ENCODE measurements around the gene COBL. TPM values are rescaled to one million over a fixed set of nuclear protein-coding genes. Genes with fewer than 3 reads are reported as not detected.

The COBL gene
- total and polyA plus RNA-seq, 2 of the 8 experiments (the other 6 are each of a cell fraction or from before 2014, with no cell fraction given) = 13.8 to 40.4 TPM

GRCh38 chr7:51328351-51328801, 11.8 kb upstream of the COBL start:
- peaks cover 0 to 3% (median 0%) of the 10 kb centered on the region in 4 experiments; a peak in 1 of 7 replicates for H3K27me3 ChIP-seq (replicated peaks in 1 of 4; ENCODE audit: control insufficient read depth in 3 of 4, extremely low read depth in 1 of 4, insufficient read depth in 3 of 4, low read length in 3 of 4)
- ChIA-PET CTCF (ENCODE audit: partially characterized antibody) (interaction anchor here (0.6 to 3.7 kb wide), 10 partner anchors 10 to 167 kb away, joined by 3 to 15 read pairs (median 3); no protein-coding TSS in a partner anchor), POLR2A (ENCODE audit: partially characterized antibody) (interaction anchor here (1.0 to 10.4 kb wide), 13 partner anchors 9 to 152 kb away, joined by 3 to 117 read pairs (median 8); no protein-coding TSS in a partner anchor)
- peak overlapping the region; percentile 95 for H2BK20ac ChIP-seq (ENCODE audit: low read length)
- peak overlapping the region; percentile 89 for H3K18ac ChIP-seq (ENCODE audit: extremely low read depth, low read length)
- H4K5ac ChIP-seq (ENCODE audit: insufficient read length, low read depth, low read length) = peak overlapping the region; percentile 76
- H3K79me1 ChIP-seq (ENCODE audit: low read depth, low read length) = no peaks in the 10 kb centered on the region
- H3K4me3 ChIP-seq (ENCODE audit: extremely low read depth in 1 of 4, insufficient read depth in 2 of 4, low read depth in 3 of 4, low read length in 4 of 4) = peak overlapping the region; percentile 4 to 46 (median 18); a peak in 5 of 8 replicates
- TF ChIP-seq SIN3A (conservative IDR thresholded peaks at IDR 0.05 in 1 of 2, IDR thresholded peaks at IDR 0.05 in 1 of 2; ENCODE audit: low read depth in 1 of 2, low read length in 2 of 2) (no peak), FOSL1 (IDR thresholded peaks at IDR 0.05; ENCODE audit: insufficient read depth, low read depth, low read length) (no peak), HDAC6 (IDR thresholded peaks at IDR 0.05; ENCODE audit: low read depth, low read length) (no peak), CEBPB (IDR thresholded peaks at IDR 0.05; ENCODE audit: low read depth, low read length) (no peak), YY1 (IDR thresholded peaks at IDR 0.05; ENCODE audit: low read depth, low read length) (no peak), TEAD4 (IDR thresholded peaks at IDR 0.05; ENCODE audit: low read depth, low read length) (0 out of 2 replicates have a peak, but pooled peaks have one; percentile 27), POLR2A (IDR thresholded peaks at IDR 0.05; ENCODE audit: control extremely low read depth in 1 of 2, low read depth in 2 of 2, low read length in 2 of 2) (no peak; a peak in 1 of 3 replicates), POLR2AphosphoS5 (IDR thresholded peaks at IDR 0.05; ENCODE audit: low read depth, low read length) (peak; percentile 23; the same call in 1 of the 2 replicates)
- H3K36me3 ChIP-seq (ENCODE audit: control insufficient read depth in 2 of 4, insufficient read depth in 4 of 4, low read length in 3 of 4) = no peaks in the 10 kb centered on the region
- peak overlapping the region; percentile 34 for H2BK120ac ChIP-seq (replicated peaks; ENCODE audit: low read depth, low read length)
- peak overlapping the region; percentile 100 for H2BK12ac ChIP-seq (ENCODE audit: low read depth, low read length)
- H2BK5ac ChIP-seq (ENCODE audit: low read depth, low read length) = peak overlapping the region; percentile 100
- DNase-seq (ENCODE audit: low read depth in 1 of 2, low spot score in 2 of 2) (peak in 1 of 2 experiments; percentile 30), FAIRE-seq (no peak)
- no peak overlapping the region for H3K14ac ChIP-seq (ENCODE audit: insufficient read length)
- peak overlapping the region; percentile 34 for H3K56ac ChIP-seq (replicated peaks; ENCODE audit: insufficient read length, low read depth, low read length)
- no peak overlapping the region for H3K23ac ChIP-seq (ENCODE audit: insufficient read length)
- H3K27ac ChIP-seq (ENCODE audit: low read depth, low read length) = peak overlapping the region; percentile 1; the same call in 1 of the 2 replicates
- peaks cover 17 to 34% (median 27%) of the 10 kb centered on the region in 4 experiments for H3K4me1 ChIP-seq (replicated peaks in 1 of 4; ENCODE audit: control insufficient read depth in 3 of 4, insufficient read depth in 4 of 4, low read length in 3 of 4)
- H4K20me1 ChIP-seq (replicated peaks in 1 of 2; ENCODE audit: control insufficient read depth in 1 of 2, insufficient read depth in 2 of 2, low read length in 2 of 2) = no peaks in the 10 kb centered on the region
- peaks cover 2 to 20% of the 10 kb centered on the region in 2 experiments; a peak in 3 of 4 replicates for H3K79me2 ChIP-seq (ENCODE audit: control insufficient read depth in 1 of 2, insufficient read depth in 2 of 2, low read length in 2 of 2)
- peak overlapping the region; percentile 76 for H3K4ac ChIP-seq (replicated peaks; ENCODE audit: insufficient read length, low read depth, low read length)
- 64% methylated on average over 1 of the region's 1 CpG; no CpG with 5 or more reads in 1 of the 2 experiments for WGBS, 2 experiments (ENCODE audit: extremely low coverage in 1 of 2, insufficient coverage in 1 of 2, insufficient read length in 1 of 2, insufficient replicate concordance in 2 of 2, low coverage in 1 of 2, low lambda C conversion rate in 2 of 2, missing lambda C conversion rate in 1 of 2)
- no peak overlapping the region for H2AFZ ChIP-seq (ENCODE audit: low read length)
- peaks cover 6% of the 10 kb centered on the region; the same call in 1 of the 2 replicates for H3K23me2 ChIP-seq (ENCODE audit: low read depth, low read length)
- H2AK5ac ChIP-seq (ENCODE audit: low read depth, low read length) = peak overlapping the region; percentile 99
- H3K9ac ChIP-seq (replicated peaks in 1 of 4; ENCODE audit: extremely low read depth in 1 of 4, low read depth in 3 of 4, low read length in 3 of 4) = no peak overlapping the region; a peak in 1 of 7 replicates
- no peaks in the 10 kb centered on the region for H3K9me3 ChIP-seq (ENCODE audit: insufficient read depth in 2 of 2, low read depth in 1 of 2, low read length in 1 of 2)
- no peak overlapping the region for H4K8ac ChIP-seq (ENCODE audit: extremely low read depth, insufficient read depth, low read length)
- no peak overlapping the region; the same call in 1 of the 2 replicates for H2BK15ac ChIP-seq (ENCODE audit: low read length)
- H3K4me2 ChIP-seq (ENCODE audit: insufficient read depth in 1 of 2, low read depth in 2 of 2, low read length in 2 of 2) = peak overlapping the region; percentile 61 to 69
- peak overlapping the region; percentile 99 for H4K91ac ChIP-seq (replicated peaks; ENCODE audit: insufficient read length, low read length)
